DOHH2 (cell line): ENCODE data around the gene DCBLD2.

Experiments used
- EZH2phosphoT487 ChIP-seq: fragments of 200-600 bp; sonication (generic); IDR thresholded peaks from 2 replicates; pipeline ENCODE4 v1.6.1; 2017; ENCODE audit warnings: borderline replicate concordance, mild to moderate bottlenecking, antibody characterized with exemption, low read length, moderate library complexity, mixed read lengths
- TF ChIP-seq, protein P1 (sequence below): fragments of 200-600 bp; sonication (generic); IDR thresholded peaks from one replicate; pipeline ENCODE4 v1.5.1; 2014; ENCODE audit warnings: antibody characterized with exemption, mild to moderate bottlenecking, low read depth, low read length; ENCODE audit not compliant: poor library complexity, severe bottlenecking

DNA sequence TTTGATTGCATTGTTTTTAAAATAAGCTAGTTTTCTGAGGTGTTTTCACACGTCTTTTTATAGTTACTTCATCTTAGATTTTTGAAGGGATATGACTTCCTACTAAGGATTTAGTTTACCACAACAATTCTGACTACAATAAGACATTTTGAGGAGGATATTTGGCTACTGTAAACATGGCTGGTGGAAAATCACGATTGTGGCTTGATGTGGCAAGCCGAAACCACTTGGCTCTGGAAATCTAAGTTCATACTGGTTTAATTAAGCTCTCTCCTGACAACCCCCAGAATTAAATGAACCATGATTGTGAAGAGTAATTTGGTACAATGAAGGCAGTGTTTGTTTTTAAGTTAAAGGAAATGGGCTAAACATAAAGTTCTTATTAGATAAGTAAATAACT lies 107.5 kb downstream of the DCBLD2 start:
- TF ChIP-seq, protein P1, sequence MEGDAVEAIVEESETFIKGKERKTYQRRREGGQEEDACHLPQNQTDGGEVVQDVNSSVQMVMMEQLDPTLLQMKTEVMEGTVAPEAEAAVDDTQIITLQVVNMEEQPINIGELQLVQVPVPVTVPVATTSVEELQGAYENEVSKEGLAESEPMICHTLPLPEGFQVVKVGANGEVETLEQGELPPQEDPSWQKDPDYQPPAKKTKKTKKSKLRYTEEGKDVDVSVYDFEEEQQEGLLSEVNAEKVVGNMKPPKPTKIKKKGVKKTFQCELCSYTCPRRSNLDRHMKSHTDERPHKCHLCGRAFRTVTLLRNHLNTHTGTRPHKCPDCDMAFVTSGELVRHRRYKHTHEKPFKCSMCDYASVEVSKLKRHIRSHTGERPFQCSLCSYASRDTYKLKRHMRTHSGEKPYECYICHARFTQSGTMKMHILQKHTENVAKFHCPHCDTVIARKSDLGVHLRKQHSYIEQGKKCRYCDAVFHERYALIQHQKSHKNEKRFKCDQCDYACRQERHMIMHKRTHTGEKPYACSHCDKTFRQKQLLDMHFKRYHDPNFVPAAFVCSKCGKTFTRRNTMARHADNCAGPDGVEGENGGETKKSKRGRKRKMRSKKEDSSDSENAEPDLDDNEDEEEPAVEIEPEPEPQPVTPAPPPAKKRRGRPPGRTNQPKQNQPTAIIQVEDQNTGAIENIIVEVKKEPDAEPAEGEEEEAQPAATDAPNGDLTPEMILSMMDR: no peak
- no peak for TF ChIP-seq EZH2phosphoT487
